Liver (tissue), 9 donors: ENCODE results near the gene SLC12A7. TPM values are rescaled to one million over a fixed set of nuclear protein-coding genes. Genes with fewer than 3 reads are reported as not detected.

Experiments used
- DNase-seq: peaks from one replicate; pipeline ENCODE4 v3.0.0-alpha.2; 2017; ENCODE audit warnings: low spot score
- H3K27ac ChIP-seq, 2 donors: one replicate each; pipeline ENCODE4 v1.7.0; 2013; ENCODE audit warnings: inconsistent platforms in 2 of 2, low read length in 2 of 2, control low read depth in 1 of 2, low read depth in 1 of 2, mild to moderate bottlenecking in 1 of 2
- H3K27me3 ChIP-seq, 4 donors: one replicate each; pipeline versions ENCODE4 v1.6.1 to v1.7.0; 2013; ENCODE audit warnings: low read length in 3 of 4, inconsistent platforms in 1 of 4, mild to moderate bottlenecking in 1 of 4, moderate library complexity in 1 of 4; ENCODE audit not compliant: control insufficient read depth in 4 of 4, insufficient read depth in 4 of 4
- H3K36me3 ChIP-seq, 4 donors: one replicate each; pipeline versions ENCODE4 v1.6.1 to v1.7.0; 2013; ENCODE audit warnings: low read length in 3 of 4, mild to moderate bottlenecking in 3 of 4, low read depth in 1 of 4, moderate library complexity in 1 of 4; ENCODE audit not compliant: control insufficient read depth in 4 of 4, insufficient read depth in 3 of 4
- H3K4me1 ChIP-seq, 4 donors: one replicate each; pipeline versions ENCODE4 v1.6.1 to v1.7.0; 2013; ENCODE audit warnings: low read length in 3 of 4, mild to moderate bottlenecking in 3 of 4, moderate library complexity in 1 of 4; ENCODE audit not compliant: control insufficient read depth in 4 of 4, insufficient read depth in 4 of 4
- H3K4me3 ChIP-seq, 3 donors: one replicate each; pipeline versions ENCODE4 v1.6.1 to v1.7.0; 2013; ENCODE audit warnings: low read length in 3 of 3, control low read depth in 1 of 3, low read depth in 1 of 3, mild to moderate bottlenecking in 1 of 3
- H3K9ac ChIP-seq, 2 donors: one replicate each; pipeline ENCODE4 v1.7.0; 2013; ENCODE audit warnings: low read length in 2 of 2, mild to moderate bottlenecking in 2 of 2, moderate library complexity in 2 of 2, control low read depth in 1 of 2, low read depth in 1 of 2
- H3K9me3 ChIP-seq, 4 donors: one replicate each; pipeline versions ENCODE4 v1.6.1 to v1.7.0; 2013; ENCODE audit warnings: low read length in 3 of 4; ENCODE audit not compliant: control insufficient read depth in 4 of 4
- EGR1 ChIP-seq, 2 donors: IDR thresholded peaks; 2 replicates each; pipeline ENCODE4 v1.6.1; 2016 to 2018; ENCODE audit warnings: antibody characterized with exemption in 2 of 2, low read depth in 2 of 2
- FOXA1 ChIP-seq: IDR thresholded peaks from 2 replicates; pipeline ENCODE4 v1.6.1; 2016; ENCODE audit warnings: antibody characterized with exemption
- FOXA2 ChIP-seq: IDR thresholded peaks from 2 replicates; pipeline ENCODE4 v1.6.1; 2016; ENCODE audit warnings: antibody characterized with exemption
- GABPA ChIP-seq, 2 donors: IDR thresholded peaks in 1 of 2; conservative IDR thresholded peaks in 1 of 2; 2 replicates each; pipeline ENCODE4 v1.6.1; 2016; ENCODE audit warnings: antibody characterized with exemption in 2 of 2, mild to moderate bottlenecking in 1 of 2, moderate library complexity in 1 of 2
- HNF4A ChIP-seq, 2 donors: conservative IDR thresholded peaks; 2 replicates each; pipeline ENCODE4 v1.6.1; 2016; ENCODE audit warnings: antibody characterized with exemption in 2 of 2, mild to moderate bottlenecking in 2 of 2
- HNF4G ChIP-seq: IDR thresholded peaks from 2 replicates; pipeline ENCODE4 v1.6.1; 2016; ENCODE audit warnings: antibody characterized with exemption
- JUND ChIP-seq, 2 donors: IDR thresholded peaks; 2 replicates each; pipeline ENCODE4 v1.6.1; 2016; ENCODE audit warnings: antibody characterized with exemption in 2 of 2
- NR2F2 ChIP-seq: IDR thresholded peaks from 2 replicates; pipeline ENCODE4 v1.6.1; 2016; ENCODE audit warnings: antibody characterized with exemption
- RAD21 ChIP-seq, 2 donors: IDR thresholded peaks; 2 replicates each; pipeline ENCODE4 v1.6.1; 2016; ENCODE audit warnings: antibody characterized with exemption in 2 of 2, mild to moderate bottlenecking in 2 of 2
- RXRA ChIP-seq, 2 donors: IDR thresholded peaks; 2 replicates each; pipeline ENCODE4 v1.6.1; 2017 to 2018; ENCODE audit warnings: antibody characterized with exemption in 2 of 2, mild to moderate bottlenecking in 1 of 2
- SP1 ChIP-seq: IDR thresholded peaks from 2 replicates; pipeline ENCODE4 v1.6.1; 2018; ENCODE audit warnings: antibody characterized with exemption, mild to moderate bottlenecking
- TAF1 ChIP-seq: conservative IDR thresholded peaks from 2 replicates; pipeline ENCODE4 v1.6.1; 2016; ENCODE audit warnings: antibody characterized with exemption, mild to moderate bottlenecking
- YY1 ChIP-seq: IDR thresholded peaks from 2 replicates; pipeline ENCODE4 v1.6.1; 2016; ENCODE audit warnings: antibody characterized with exemption, mild to moderate bottlenecking
- WGBS: extraction: QIAGEN DNeasy Blood & Tissue Kit; methylation state at CpG from one replicate; pipeline ENCODE4 v1.1.7; 2013; 5-methylcytosine and 5-hydroxymethylcytosine counted together
- polyA plus RNA-seq, 2 donors: library from polyadenylated mRNA; stranded (reverse) in 1 of 2; unstranded in 1 of 2; fragments of 200-250 nt in 1 of 2; fragments of >200 nt in 1 of 2; fragmentation: Nextera tagmentation in 1 of 2; extraction: Ambion mirVana in 1 of 2; gene quantifications; one replicate each; pipeline versions ENCODE4 v1.2.1 to v1.2.3, GENCODE V29; 2013 to 2015
- total RNA-seq, 2 donors: library from RNA; depleted of rRNA; stranded (reverse); fragments of >200 nt; gene quantifications; one replicate each; pipeline ENCODE4 v1.2.3, GENCODE V29; 2014
- TF ChIP-seq, protein P1 (sequence below): IDR thresholded peaks from 2 replicates; pipeline ENCODE4 v1.6.1; 2016; ENCODE audit warnings: antibody characterized with exemption
- TF ChIP-seq, protein P2 (sequence below): fragments of 150-350 bp; IDR thresholded peaks from 2 replicates; pipeline ENCODE4 v1.5.1; 2017; ENCODE audit warnings: improper control_type of control experiment, low read depth, low read length; ENCODE audit not compliant: missing input control
- TF ChIP-seq, protein P3 (sequence below): IDR thresholded peaks from 2 replicates; pipeline ENCODE4 v1.6.1; 2016; ENCODE audit warnings: antibody characterized with exemption
- TF ChIP-seq, protein P4 (sequence below): IDR thresholded peaks from 2 replicates; pipeline ENCODE4 v1.6.1; 2016; ENCODE audit warnings: antibody characterized with exemption
- TF ChIP-seq, protein P5 (sequence below): IDR thresholded peaks from 2 replicates; pipeline ENCODE4 v1.6.1; 2016; ENCODE audit warnings: antibody characterized with exemption, mild to moderate bottlenecking
- donor health status: healthy.
- donor health status: healthy.
- donor health status: healthy.
- donor health status: healthy.
- donor health status: healthy.

The SLC12A7 gene
- total and polyA plus RNA-seq, 4 donors = 12.3 to 64.2 (median 28.9) TPM

DNA sequence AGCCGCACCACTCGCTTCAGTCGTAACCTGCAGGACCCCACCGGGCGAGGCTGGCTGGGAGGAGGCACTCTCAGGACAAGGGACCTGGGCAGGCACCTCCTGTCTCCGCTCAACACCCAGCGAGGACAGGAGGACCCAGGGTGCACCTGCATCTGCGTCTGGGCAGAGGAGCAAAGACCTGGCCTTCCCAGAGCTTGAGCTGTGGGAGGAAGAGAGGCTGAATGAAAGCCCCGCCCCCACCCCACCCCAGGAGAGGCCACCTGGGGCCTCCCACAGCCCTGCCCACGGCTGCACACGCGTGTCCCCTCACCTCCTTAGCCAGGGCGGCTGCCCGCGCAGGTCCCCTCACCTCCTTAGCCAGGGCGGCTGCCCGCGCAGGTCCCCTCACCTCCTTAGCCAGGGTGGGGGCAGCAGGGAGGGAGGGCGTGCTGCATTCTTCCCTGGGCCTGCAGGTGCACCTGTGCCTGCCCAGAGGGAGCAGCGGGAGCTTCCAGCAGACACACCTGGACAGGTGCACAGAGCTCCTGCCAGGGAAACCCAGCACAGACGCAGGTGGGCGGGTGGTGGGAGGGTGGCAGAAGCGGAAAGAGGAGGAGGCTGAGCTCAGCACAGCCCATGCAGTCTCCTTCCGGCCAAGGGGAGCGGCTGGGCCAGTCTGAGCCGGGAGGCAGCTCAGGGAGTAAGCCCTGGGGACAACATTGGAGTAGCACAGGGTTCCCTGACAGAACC lies 18.5 kb upstream of the SLC12A7 start:
- Histone ChIP-seq H3K36me3 (no peaks in the 10 kb centered on the region), H3K9ac (no peak overlapping the region), H3K27me3 (no peaks in the 10 kb centered on the region), H3K4me3 (no peak overlapping the region), H3K4me1 (peaks cover 8 to 27% (median 21%) of the 10 kb centered on the region in 4 donors), H3K9me3 (no peaks in the 10 kb centered on the region), H3K27ac (no peak overlapping the region)
- WGBS = 82% methylated on average over 26 of the region's 26 CpGs
- no peak for DNase-seq
- no peak for TF ChIP-seq HNF4A (conservative IDR thresholded peaks at IDR 0.05)
- no peak for TF ChIP-seq GABPA (IDR thresholded peaks at IDR 0.05 in 1 of 2, conservative IDR thresholded peaks at IDR 0.05 in 1 of 2)
- TF ChIP-seq RXRA (IDR thresholded peaks at IDR 0.05) = no peak
- TF ChIP-seq HNF4G = no peak
- no peak for TF ChIP-seq JUND (IDR thresholded peaks at IDR 0.05)
- no peak for TF ChIP-seq TAF1
- TF ChIP-seq, protein P1, sequence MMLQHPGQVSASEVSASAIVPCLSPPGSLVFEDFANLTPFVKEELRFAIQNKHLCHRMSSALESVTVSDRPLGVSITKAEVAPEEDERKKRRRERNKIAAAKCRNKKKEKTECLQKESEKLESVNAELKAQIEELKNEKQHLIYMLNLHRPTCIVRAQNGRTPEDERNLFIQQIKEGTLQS = no peak
- TF ChIP-seq YY1 = no peak
- TF ChIP-seq, protein P2, sequence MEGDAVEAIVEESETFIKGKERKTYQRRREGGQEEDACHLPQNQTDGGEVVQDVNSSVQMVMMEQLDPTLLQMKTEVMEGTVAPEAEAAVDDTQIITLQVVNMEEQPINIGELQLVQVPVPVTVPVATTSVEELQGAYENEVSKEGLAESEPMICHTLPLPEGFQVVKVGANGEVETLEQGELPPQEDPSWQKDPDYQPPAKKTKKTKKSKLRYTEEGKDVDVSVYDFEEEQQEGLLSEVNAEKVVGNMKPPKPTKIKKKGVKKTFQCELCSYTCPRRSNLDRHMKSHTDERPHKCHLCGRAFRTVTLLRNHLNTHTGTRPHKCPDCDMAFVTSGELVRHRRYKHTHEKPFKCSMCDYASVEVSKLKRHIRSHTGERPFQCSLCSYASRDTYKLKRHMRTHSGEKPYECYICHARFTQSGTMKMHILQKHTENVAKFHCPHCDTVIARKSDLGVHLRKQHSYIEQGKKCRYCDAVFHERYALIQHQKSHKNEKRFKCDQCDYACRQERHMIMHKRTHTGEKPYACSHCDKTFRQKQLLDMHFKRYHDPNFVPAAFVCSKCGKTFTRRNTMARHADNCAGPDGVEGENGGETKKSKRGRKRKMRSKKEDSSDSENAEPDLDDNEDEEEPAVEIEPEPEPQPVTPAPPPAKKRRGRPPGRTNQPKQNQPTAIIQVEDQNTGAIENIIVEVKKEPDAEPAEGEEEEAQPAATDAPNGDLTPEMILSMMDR = no peak
- no peak for TF ChIP-seq FOXA1
- no peak for TF ChIP-seq EGR1 (IDR thresholded peaks at IDR 0.05; ENCODE audit: low read depth in 2 of 2)
- TF ChIP-seq FOXA2 = no peak
- no peak for TF ChIP-seq SP1

DNA sequence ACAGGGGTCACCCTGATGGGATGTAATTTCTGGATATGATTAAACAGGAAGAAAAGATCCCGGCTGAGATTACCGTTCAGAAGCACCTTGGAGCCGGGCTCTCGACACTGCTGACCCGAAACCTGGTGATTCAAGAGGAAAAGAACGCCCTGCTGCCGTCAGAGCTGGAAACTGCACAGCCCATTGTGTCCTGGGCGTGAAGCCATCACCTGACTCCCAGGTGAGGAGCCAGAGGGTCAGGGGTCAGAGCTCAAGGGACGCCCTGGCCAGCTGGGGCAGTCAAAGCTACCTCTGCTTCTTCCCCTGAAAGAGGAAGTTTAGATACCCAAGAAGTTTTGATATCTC lies 17.8 kb upstream of the SLC12A7 start:
- Histone ChIP-seq H3K9me3 (no peaks in the 10 kb centered on the region), H3K4me3 (no peak overlapping the region), H3K27me3 (no peaks in the 10 kb centered on the region), H3K9ac (no peak overlapping the region), H3K36me3 (no peaks in the 10 kb centered on the region), H3K27ac (no peak overlapping the region), H3K4me1 (peaks cover 8 to 27% (median 20%) of the 10 kb centered on the region in 4 donors)
- TF ChIP-seq, protein P3, sequence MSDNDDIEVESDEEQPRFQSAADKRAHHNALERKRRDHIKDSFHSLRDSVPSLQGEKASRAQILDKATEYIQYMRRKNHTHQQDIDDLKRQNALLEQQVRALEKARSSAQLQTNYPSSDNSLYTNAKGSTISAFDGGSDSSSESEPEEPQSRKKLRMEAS = no peak
- TF ChIP-seq RXRA (IDR thresholded peaks at IDR 0.05) (peak; percentile 82 to 96), FOXA1 (no peak), FOXA2 (no peak), GABPA (IDR thresholded peaks at IDR 0.05 in 1 of 2, conservative IDR thresholded peaks at IDR 0.05 in 1 of 2) (no peak), HNF4A (conservative IDR thresholded peaks at IDR 0.05) (peak; percentile 73 to 90), NR2F2 (peak; percentile 85), JUND (IDR thresholded peaks at IDR 0.05) (peak in 1 of 2 donors; percentile 63), RAD21 (IDR thresholded peaks at IDR 0.05) (peak in 1 of 2 donors; percentile 43), YY1 (peak; percentile 30), EGR1 (IDR thresholded peaks at IDR 0.05; ENCODE audit: low read depth in 2 of 2) (peak; percentile 10 to 79), HNF4G (no peak), TAF1 (no peak), SP1 (peak; percentile 58)
- TF ChIP-seq, protein P4, sequence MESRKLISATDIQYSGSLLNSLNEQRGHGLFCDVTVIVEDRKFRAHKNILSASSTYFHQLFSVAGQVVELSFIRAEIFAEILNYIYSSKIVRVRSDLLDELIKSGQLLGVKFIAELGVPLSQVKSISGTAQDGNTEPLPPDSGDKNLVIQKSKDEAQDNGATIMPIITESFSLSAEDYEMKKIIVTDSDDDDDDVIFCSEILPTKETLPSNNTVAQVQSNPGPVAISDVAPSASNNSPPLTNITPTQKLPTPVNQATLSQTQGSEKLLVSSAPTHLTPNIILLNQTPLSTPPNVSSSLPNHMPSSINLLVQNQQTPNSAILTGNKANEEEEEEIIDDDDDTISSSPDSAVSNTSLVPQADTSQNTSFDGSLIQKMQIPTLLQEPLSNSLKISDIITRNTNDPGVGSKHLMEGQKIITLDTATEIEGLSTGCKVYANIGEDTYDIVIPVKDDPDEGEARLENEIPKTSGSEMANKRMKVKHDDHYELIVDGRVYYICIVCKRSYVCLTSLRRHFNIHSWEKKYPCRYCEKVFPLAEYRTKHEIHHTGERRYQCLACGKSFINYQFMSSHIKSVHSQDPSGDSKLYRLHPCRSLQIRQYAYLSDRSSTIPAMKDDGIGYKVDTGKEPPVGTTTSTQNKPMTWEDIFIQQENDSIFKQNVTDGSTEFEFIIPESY = no peak
- TF ChIP-seq, protein P2 = no peak
- TF ChIP-seq, protein P1 = no peak
- TF ChIP-seq, protein P5, sequence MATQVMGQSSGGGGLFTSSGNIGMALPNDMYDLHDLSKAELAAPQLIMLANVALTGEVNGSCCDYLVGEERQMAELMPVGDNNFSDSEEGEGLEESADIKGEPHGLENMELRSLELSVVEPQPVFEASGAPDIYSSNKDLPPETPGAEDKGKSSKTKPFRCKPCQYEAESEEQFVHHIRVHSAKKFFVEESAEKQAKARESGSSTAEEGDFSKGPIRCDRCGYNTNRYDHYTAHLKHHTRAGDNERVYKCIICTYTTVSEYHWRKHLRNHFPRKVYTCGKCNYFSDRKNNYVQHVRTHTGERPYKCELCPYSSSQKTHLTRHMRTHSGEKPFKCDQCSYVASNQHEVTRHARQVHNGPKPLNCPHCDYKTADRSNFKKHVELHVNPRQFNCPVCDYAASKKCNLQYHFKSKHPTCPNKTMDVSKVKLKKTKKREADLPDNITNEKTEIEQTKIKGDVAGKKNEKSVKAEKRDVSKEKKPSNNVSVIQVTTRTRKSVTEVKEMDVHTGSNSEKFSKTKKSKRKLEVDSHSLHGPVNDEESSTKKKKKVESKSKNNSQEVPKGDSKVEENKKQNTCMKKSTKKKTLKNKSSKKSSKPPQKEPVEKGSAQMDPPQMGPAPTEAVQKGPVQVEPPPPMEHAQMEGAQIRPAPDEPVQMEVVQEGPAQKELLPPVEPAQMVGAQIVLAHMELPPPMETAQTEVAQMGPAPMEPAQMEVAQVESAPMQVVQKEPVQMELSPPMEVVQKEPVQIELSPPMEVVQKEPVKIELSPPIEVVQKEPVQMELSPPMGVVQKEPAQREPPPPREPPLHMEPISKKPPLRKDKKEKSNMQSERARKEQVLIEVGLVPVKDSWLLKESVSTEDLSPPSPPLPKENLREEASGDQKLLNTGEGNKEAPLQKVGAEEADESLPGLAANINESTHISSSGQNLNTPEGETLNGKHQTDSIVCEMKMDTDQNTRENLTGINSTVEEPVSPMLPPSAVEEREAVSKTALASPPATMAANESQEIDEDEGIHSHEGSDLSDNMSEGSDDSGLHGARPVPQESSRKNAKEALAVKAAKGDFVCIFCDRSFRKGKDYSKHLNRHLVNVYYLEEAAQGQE = peak; percentile 49
- WGBS = 25% methylated on average over 9 of the region's 9 CpGs
- no peak for DNase-seq
